Limb (tissue), 2 donors: Measurements from ENCODE around the gene MED29.

Source experiments
- DNase-seq, 2 donors: peaks; one replicate each; pipeline ENCODE4 v3.0.0-alpha.2; 2016; ENCODE audit errors: extremely low spot score in 2 of 2

MED29 gene

GRCh38 chr19:39397360-39398296 is 6.5 kb downstream of the MED29 start:
- DNase-seq, result peak; percentile 81 to 89

- DNase-seq, result peak in 1 of 2 donors; percentile 31
Observed at GRCh38 chr19:39398297-39398864, 7.2 kb downstream of the MED29 start.

- no peak for DNase-seq
Observed at GRCh38 chr19:39399668-39400050, 8.5 kb downstream of the MED29 start.

GRCh38 chr19:39400061-39400460 is 8.9 kb downstream of the MED29 start:
- no peak for DNase-seq

GRCh38 chr19:39401070-39401548 is 9.9 kb downstream of the MED29 start:
- DNase-seq, result no peak

- DNase-seq, result peak in 1 of 2 donors; percentile 30
Observed at GRCh38 chr19:39401549-39402345, 10.6 kb downstream of the MED29 start.

- DNase-seq, result peak; percentile 92 to 93
Observed at GRCh38 chr19:39402346-39403300, 11.4 kb downstream of the MED29 start.

- DNase-seq, result peak; percentile 91 to 93
Observed at GRCh38 chr19:39403331-39404312, 12.4 kb downstream of the MED29 start.

- DNase-seq, result peak in 1 of 2 donors; percentile 27
Observed at GRCh38 chr19:39405261-39405957, 14.2 kb downstream of the MED29 start.

- no peak for DNase-seq
Observed at GRCh38 chr19:39405958-39406655, 14.9 kb downstream of the MED29 start.

- DNase-seq, result peak; percentile 83 to 94
Observed at GRCh38 chr19:39406656-39407409, 15.7 kb downstream of the MED29 start, which contains the start of gene ZFP36. Gene ZFP36, plus strand, starts transcription at chr19:39406847. Its CDS starts 58 bp downstream, at chr19:39406905.

- no peak for DNase-seq
Observed at GRCh38 chr19:39407410-39407659, 16.2 kb downstream of the MED29 start.

GRCh38 chr19:39407660-39408391 is 16.6 kb downstream of the MED29 start:
- DNase-seq, result peak in 1 of 2 donors; percentile 62

- no peak for DNase-seq
Observed at GRCh38 chr19:39408392-39409207, 17.4 kb downstream of the MED29 start.

- peak; percentile 56 to 87 for DNase-seq
Observed at GRCh38 chr19:39409208-39410016, 18.2 kb downstream of the MED29 start.
